Measurements from ENCODE around the gene HSPA9.

The HSPA9 gene

DNA sequence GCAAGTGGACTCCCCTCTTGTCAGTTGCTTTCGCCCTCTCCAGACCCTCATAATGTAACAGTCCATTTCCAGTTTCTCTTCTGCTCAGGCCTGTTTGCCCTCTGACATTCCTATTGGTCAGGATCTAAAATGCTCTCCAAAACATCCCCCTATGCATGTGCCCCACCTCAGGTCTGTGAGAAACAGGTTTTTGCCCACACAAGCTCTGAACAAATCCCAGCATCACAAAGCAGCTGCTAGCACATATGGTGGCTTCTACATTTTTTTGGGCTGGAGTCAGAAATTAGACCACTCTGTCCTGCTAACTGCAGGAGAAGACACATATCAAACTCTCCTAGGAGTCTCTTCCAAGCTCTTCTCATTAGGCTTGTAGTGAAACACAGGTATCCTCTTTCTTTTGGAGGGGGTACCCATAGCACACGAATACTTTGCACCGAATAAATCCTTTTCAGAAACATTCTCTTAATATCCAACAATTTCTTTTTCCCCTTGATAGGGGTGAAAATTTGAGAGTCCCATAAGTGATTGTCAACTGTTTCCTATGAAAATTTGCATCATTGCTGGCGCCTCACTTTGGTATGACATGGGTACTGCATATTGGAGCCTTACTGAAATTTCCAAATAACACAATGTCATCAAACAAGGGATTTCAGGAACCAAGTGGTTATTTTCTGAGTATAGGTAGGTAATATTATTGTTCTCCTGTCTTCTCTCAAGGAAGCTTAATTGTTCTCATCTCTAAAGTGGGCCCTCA lies 19.3 kb upstream of the HSPA9 start:
- no peak for DNase-seq

DNA sequence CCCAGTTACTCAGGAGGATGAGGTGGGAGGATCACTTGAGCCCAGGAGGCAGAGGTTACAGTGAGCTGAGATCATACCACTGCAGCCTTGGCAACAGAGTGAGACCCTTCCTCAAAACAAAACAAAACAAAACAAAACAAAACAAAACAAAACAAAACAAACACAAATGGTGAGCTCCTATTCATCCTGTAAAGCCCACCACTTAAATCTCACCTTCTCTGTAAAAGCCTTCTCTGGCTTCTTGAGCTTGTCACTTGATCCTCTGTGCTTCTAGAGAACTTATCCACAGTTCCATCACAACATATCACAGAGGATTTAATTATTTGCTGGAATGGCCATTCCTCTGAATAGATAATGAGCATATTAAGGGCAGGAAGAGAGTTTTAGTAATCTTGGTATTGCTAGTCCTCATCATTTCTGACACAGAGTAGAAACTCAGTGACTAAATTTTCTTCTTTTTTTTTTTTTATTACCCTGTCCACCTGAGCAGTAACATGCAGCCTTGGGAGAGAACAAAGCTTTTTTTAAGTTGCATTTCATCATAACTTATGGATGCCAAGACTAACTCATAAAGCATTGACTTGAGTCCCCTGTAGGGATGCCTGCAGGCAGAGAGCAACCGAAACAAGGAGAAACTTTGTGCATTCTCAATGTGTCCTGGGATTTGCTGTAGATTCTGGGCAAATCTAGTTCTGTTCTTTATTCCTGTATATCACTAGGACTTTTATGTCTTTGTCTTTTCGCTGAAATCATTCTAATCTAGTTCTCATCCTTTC lies 13.0 kb upstream of the HSPA9 start:
- DNase-seq = no peak

DNA sequence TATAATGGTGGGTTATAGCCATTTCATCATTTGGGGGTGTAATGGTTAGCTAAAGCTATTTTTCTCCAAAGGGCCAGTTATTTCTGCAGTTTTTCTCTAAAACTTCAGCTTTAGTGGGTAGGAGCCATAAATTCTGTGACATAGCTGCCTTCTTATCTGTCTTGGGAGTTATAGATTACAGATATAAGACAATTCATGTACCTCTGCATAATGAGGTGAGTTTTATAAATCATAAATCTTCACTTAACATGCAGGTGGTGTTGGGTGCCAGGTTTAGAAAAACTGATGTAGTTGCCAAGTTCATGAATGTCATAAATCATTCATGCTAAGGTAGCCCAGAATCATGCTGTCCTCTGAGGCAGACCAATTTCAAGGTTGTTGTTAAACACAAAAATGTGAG lies 10.0 kb upstream of the HSPA9 start:
- no peak for DNase-seq

DNA sequence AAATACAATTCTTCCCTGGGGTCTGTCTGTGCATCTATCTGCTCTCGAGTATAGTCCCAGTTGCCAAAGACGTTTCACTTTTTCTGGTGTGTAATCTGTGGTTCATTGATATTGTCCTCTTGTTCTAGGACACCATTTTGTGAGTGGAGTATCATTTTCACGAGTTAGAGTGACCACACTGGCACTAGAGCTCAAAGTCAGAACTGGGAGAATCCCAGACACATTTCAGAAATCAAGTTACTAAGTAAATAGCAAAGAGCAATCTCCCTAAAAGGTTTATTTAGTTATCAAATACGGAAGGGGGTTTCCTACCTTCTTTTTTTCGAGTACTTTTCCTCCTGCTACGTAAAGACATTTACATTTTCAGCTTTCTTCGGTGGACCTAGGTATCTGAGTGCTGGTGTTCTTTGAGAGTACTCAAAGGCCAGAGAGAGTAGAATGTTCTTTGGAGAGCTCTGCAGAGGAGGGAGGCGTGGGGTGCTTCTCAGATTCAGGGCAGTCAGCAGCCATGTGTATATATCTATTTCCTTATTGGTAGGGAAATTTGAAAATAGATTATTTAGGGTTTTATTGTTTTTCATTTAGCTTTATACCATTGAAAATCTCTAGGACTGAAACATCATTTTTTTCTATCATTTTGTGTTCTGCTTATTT lies 8.9 kb upstream of the HSPA9 start:
- DNase-seq = no peak

DNA sequence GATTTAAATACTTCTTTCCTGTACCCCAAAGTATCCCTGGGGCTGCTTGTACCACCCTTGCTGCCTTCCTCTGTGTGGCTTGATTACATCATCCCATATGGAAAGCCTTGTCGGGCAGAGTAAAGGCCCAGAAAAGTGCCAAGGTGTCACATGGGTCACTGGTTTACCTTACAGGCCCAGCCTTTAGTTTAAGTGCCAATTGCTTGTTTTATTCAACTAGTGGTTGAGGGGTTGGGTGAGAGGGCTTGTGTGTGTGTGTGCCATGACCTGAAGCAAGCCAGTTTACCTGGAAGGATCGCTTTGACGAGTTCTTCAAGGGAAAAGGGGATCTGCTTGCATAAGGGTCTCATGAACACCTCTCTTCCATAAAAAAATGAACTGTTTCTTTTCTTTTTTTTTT lies 7.8 kb upstream of the HSPA9 start:
- DNase-seq = no peak

DNA sequence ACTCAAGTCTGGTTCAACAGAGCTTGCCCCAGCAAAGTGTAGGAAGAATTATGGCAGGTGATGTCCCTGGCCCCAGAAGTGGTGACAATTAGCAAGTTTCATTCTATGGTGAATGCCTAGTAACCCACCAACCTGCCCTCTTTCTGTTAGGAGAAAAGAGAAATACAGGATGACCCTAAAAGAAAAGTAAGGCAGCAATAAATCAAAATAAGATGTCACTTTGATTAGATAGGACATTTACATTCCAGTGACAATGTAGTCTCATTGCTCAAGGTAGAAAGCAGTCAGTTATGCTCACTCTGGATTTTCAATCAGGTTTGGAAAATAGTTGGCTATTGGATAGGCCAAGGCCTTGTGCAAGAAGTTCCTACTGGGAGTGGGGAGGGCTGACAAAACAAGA lies 5.6 kb upstream of the HSPA9 start:
- DNase-seq = no peak

DNA sequence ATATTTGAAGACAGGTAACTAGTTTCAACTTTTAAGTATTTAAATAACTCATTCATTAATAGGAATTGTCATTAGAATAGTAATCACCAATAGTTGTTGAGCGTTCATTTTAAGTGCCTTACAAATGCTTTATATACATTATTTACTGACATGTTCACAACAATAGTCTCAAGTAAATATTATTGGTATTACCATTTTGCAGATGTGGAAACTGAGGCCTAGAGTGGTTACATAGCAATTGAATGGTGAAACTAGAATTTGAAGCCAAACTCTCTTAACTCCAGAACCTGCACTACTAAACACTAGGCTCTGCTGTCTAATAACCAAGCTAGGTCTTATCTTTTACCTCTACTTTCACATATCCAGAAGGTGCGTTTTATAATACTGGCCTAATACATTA lies 4.8 kb upstream of the HSPA9 start:
- DNase-seq = no peak

DNA sequence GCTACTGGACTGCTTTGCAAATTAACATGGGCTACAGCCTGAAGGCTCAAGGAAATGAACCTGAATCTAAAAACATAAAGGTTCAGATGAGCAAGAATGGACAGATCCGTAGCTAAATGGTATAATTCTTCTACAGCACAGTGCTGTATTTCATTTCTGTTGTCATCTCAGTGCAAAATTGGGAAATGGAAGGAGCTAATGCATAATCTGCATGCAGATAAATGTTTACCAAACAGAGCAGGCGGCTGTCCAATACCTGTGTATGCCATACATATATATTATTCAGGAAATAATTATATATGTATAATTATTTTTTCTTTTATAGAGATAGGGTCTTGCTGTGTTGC lies 4.3 kb upstream of the HSPA9 start:
- DNase-seq = no peak

DNA sequence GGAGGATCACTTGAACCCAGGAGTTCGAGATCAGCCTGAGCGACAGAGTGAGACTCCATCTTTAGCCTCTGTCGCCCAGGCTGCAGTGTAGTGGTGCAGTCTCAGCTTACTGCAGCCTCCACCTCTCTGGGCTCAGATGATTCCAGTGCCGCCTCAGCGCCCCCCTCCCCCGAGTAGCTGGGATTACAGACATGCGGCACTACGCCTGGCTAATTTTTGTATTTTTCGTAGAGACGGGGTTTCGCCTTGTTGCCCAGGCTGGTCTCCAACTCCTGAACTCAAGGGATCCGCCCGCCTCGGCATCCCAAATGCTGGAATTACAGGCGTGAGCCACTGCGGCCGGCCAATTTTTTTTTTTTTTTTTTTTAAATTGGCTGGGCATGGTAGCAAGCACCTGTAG lies 2.3 kb upstream of the HSPA9 start:
- no peak for DNase-seq

DNA sequence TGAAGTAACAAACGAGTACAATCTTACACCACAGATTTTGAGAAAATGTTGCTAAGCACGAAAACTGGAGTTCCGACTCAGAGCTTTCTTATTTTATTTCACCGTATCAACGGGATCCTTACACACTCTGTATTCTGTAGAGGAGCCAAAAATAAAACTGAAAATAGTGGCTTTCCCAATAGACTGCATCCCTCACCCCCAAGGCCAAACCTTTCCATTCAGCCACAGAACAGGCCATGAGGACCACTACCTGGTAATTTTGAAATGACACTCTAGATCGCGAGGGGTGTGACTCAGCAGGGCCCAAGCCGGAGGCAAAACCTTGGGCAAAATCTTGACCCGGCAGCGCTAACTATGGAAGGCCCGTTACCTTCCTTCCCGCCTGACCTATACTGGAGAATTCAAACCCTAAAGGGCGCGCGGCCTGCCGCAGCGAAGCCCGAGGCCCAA lies 432 bp downstream of the HSPA9 start:
- no peak for DNase-seq

DNA sequence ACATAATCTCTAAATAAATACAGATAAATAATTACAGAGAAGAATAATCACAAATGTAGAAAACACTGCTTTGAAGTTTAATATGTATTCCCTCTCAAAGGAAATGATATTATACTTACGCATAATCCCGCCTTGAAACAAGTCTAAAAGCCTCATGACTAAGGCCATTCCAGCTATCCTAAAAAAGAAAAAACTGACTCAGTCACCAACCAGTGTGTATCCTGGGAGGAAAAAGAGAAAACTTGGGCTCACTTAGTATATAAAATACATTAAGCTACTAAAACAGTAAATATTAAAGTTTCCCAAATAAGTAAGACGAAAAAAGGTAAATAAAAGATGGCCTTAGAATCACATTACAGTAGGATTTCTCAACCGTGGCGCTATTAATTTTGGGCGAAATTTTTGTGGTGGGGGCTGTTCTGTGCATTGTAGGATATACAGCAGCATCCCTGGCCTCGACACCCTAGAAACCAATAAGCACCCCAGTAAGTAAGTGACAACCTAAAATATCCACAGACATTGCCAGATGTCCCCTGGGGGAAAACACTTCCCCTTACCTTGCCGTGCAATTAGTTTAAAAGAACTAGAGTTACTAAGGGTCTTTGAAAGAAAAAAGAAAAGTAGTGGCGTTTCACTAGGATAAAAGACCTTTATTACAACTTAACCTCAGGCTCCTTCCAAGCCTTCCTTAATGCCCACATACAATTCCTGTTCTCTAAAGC lies 1.1 kb downstream of the HSPA9 start:
- DNase-seq = no peak

DNA sequence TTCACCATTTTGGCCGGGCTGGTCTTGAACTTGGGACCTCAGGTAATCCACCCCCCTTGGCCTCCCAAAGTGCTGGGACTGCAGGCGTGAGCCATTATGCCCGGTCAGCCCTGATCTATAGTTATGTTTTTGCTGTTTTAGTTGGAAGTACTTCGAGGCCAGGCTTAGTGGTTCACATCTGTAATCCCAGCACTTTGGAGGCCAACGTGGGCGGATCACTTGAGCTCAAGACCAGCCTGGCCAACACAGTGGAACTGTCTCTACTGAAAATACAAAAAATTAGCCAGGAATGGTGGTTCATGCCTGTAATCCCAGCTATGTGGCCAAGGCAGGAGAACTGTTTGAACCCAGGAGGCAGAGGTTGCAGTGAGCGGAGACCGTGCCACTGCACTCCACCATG lies 2.0 kb downstream of the HSPA9 start:
- no peak for DNase-seq

DNA sequence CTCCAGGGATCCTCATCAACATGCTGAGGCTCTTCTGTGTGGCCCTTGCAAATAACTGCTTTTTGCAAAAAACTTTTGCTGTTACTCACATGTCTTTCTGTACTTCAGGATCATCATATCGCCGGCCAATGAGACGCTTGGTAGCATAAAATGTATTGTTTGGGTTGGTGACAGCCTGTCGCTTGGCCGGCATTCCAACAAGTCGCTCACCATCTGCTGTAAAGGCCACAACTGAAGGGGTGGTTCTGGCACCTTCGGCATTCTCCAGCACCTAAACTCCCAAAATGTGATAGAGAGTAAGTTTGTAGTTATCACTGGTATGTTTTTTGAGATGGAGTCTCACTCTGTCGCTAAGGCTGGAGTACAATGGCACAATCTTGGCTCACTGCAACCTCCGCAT lies 4.3 kb downstream of the HSPA9 start:
- no peak for DNase-seq

DNA sequence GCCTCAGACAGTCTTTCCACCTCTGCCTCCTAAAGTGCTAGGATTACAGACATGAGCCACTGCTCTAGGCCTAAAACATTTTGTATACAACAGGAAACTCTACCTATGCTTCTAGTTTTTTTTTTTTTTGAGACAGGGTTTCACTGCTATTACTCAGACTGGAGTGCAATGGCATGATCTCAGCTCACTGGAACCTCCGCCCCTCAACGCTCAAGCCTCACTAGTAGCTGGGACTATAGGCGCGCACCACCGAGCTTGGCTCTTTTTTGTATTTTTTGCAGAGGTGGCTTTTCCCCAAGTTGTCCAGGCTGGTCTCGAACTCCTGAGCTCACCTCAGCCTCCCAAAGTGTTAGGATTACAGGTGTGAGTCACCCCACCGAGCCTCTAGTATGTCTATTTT lies 5.4 kb downstream of the HSPA9 start:
- no peak for DNase-seq

DNA sequence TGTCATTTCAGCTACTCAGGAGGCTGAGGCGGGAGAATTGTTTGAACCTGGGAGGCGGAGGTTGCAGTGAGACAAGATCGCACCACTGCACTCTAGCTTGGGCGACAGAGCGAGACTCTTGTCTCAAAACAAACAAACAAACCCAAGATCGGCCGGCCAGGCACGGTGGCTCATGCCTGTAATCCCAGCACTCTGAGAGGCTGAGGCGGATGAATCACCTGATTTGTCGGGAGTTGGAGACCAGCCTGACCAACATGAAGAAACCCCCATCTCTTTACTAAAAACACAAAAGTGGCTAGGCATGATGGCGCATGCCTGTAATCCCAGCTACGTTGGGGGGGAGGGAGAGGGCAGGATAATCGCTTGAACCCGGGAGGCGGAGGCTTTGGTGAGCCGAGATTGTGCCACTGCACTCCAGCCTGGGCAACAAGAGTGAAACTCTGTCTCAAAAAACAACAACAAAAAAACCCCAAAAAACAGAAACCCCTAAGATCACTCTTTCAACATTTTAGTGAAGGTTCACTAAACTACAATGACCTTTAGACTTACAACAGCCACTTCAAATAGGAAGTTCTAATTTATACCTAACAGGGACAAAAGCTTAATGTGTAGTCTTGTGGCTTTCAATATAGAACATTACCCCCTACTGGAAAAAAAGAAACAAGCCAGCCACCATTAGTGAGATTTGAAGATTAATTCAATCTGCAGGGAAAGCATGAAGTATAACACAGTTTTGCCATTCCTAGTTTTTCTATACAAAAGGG lies 7.0 kb downstream of the HSPA9 start:
- DNase-seq = no peak

DNA sequence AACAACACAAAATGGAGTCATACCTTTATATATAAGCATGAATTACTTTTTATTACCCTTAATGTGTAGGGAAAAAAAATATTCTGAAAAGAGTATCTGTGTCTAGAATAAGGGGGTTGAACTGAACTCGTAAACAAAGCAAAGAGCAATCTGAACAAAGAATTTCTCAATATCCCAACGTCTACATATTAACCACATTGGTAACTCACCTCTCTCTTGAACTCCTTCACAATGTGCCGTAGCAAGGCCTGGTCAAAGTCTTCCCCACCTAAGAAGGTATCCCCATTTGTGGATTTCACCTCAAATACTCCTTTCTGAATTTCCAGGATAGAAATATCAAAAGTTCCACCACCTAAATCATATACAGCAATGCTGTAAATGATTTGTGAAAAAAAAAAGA lies 8.4 kb downstream of the HSPA9 start:
- no peak for DNase-seq

DNA sequence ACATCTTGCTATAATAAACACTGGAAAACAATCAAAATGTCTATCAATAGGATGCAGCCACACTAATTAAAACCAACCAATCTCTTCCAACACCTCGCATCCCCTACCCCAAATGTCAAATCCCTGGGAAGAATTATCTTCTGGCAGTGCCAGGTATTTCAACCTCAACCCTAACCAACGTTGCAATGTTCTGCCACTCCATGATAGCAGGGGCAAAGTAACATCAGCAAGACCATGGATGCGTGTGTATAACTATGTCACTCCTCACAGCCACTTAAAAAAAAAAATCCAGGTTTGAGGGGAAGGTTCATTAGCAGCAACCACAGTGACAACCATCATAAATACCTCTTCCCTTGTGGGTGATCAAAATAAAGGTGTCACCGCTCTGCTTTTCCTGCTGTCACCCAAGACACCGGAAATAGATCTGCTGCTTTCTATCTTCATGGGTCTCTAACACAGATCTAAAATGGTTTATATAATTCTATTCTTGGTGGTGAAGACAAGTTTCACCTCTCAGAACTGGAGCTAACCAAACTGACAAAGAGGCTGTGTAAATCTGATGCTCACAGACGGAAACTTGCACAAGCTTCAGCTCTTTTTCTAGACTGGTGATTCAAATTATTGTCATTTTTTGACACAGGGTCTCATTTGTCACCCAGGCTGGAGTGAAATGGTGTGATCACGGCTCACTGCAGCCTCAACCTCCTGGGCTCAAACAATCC lies 9.9 kb downstream of the HSPA9 start:
- DNase-seq = no peak

DNA sequence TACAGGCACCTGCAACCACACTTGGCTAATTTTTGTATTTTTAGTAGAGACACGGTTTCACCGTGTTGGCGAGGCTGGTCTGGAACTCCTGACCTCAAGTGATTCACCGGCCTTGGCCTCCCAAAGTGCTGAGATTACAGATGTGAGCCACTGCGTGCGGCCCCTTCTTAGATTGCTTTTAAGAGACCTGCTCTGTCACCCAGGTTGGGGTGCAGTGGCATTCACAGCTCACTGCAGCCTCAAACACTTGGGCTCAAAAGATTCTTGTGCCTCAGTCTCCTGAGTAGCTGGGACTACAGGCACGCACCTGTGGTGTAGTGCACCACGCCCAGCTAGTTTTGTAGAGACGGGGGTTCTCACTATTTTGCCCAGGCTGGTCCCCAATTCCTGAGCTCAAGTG lies 11.0 kb downstream of the HSPA9 start:
- DNase-seq = no peak

DNA sequence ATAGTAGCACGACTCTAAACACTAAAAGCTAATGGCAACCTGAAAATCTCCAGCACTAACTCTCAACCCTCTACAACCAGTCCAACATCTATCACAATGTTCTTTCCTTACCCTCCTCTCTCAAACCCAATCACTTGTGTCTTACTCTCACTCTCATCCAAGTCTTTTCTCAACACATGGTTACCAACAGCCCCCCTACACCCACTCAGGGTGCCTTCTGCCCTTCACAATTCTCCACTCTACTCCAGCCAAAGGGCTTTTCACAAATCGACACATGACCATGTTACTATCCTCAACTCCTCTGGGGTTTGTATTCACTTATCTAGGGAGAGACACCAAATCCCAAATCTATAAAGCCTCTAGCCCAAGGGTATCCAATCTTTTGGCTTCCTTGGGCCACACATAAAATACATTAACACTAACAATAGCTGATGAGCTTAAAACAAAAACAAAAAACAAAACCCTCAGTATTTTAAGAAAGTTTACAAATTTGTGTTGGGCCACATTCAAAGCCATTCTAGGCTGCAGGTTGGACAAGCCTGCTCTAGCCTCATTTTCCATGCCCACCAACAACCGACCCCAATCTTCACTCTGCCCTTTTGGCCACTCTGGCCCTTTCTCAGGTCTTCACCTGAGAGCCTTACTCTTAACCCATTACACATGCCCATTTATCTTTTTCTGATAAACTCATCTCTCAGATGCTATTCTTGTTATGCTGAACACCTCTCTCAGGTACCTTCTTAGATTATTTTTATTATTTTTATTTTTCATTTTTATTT lies 11.7 kb downstream of the HSPA9 start:
- no peak for DNase-seq

DNA sequence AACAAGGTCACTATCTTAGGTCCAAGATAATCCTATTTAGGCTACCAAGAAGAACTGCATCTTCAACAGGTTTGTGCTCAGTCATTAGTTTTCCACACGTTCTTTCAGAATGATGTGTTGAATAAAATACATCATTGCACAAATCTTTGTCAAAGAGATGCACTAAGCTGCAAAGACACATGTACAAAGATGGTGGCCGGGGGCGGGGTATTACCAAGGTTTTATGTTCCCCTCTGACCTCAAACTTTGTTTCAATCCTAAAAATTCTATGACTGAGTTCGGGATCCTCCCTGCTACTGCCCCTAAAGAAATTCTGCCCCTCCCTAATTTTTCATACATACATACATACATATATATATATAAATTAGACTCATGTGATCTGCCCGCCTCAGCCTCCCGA lies 14.2 kb downstream of the HSPA9 start:
- DNase-seq = no peak

DNA sequence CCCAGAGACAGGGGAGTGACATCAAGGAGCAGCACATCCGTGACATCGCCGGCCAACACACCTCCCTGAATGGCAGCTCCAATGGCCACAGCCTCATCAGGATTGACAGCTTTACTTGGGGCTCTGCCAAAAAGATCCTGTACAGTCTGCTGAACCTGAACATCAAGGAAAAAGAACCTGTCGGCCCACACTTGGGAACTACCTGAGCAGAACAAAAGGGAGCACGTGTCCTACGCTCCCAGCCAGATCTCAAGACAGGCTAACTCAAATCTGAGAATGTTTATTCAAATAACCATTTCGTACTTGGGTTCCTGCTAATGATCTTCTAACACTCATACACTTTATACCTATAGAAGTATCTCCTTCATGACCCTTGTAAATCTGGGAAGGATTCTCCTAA lies 15.3 kb downstream of the HSPA9 start:
- DNase-seq = no peak

Data from activated CD4-positive, CD25-positive, alpha-beta regulatory T cell treated with anti-CD3 and anti-CD28 coated beads, Interleukin-2, amount 50 U/mL, for 72 hours (primary cell).